Measurements from ENCODE around the gene GNAT2.

- TF ChIP-seq POLR2AphosphoS5 (IDR thresholded peaks at IDR 0.05) (no peak), CTCF (IDR thresholded peaks at IDR 0.05) (no peak), POLR2A (IDR thresholded peaks at IDR 0.05; ENCODE audit: low read depth) (no peak)
These were observed 40.4 kb downstream of the GNAT2 start for GRCh38 chr1:109578947-109579443.
